ENCODE measurements around the gene VPS4A. TPM values are rescaled to one million over a fixed set of nuclear protein-coding genes. Genes with fewer than 3 reads are reported as not detected.

Gene VPS4A
- total and polyA plus RNA-seq, 4 donors = 13.3 to 15.7 (median 14.5) TPM

- H3K9me3 ChIP-seq (ENCODE audit: control insufficient read depth in 4 of 4, low read length in 3 of 4) = no peaks in the 10 kb centered on the region
- TF ChIP-seq RAD21 (IDR thresholded peaks at IDR 0.05) (peak in 1 of 2 donors; percentile 14), SP1 (IDR thresholded peaks at IDR 0.05) (no peak)
- peaks cover 2 to 34% (median 25%) of the 10 kb centered on the region in 4 donors for H3K36me3 ChIP-seq (ENCODE audit: control insufficient read depth in 4 of 4, insufficient read depth in 3 of 4, low read depth in 1 of 4, low read length in 3 of 4)
- no peak for DNase-seq (ENCODE audit: low spot score)
- no peak overlapping the region for H3K27ac ChIP-seq (ENCODE audit: low read depth in 1 of 2, low read length in 2 of 2)
- H3K4me3 ChIP-seq (ENCODE audit: low read depth in 1 of 3, low read length in 3 of 3) = no peak overlapping the region
- no peaks in the 10 kb centered on the region for H3K27me3 ChIP-seq (ENCODE audit: control insufficient read depth in 4 of 4, insufficient read depth in 4 of 4, low read length in 3 of 4)
- peaks cover 0 to 14% (median 10%) of the 10 kb centered on the region in 4 donors for H3K4me1 ChIP-seq (ENCODE audit: control insufficient read depth in 4 of 4, insufficient read depth in 4 of 4, low read length in 3 of 4)
- 73% methylated on average over 1 of the region's 1 CpG for WGBS
- H3K9ac ChIP-seq (ENCODE audit: low read depth in 1 of 2, low read length in 2 of 2) = no peak overlapping the region
Measured at GRCh38 chr16:69373019-69373418, 61.9 kb downstream of the VPS4A start.

Other genes with a start within 250 kb of the VPS4A start
- gene HAS3, start 205.7 kb upstream of the VPS4A start, total RNA-seq = under 1 TPM; 0.09 to 0.75 TPM
- gene HAS3, start 205.7 kb upstream of the VPS4A start, polyA plus RNA-seq = under 1 TPM; 0.19 to 0.32 TPM
- gene CHTF8, start 178.8 kb upstream of the VPS4A start, total RNA-seq = 10 to 100 TPM; 52.0 to 56.9 TPM
- gene CHTF8, start 178.8 kb upstream of the VPS4A start, polyA plus RNA-seq = 10 to 100 TPM; 15.2 to 51.1 TPM
- gene UTP4, start 178.7 kb upstream of the VPS4A start, total RNA-seq = 10 to 100 TPM; 11.3 to 13.8 TPM
- gene UTP4, start 178.7 kb upstream of the VPS4A start, polyA plus RNA-seq = 10 to 100 TPM; 11.9 to 12.9 TPM
- 1 to 10 TPM; 5.6 to 7.8 TPM for gene SNTB2, start 124.2 kb upstream of the VPS4A start, total RNA-seq
- 1 to 10 TPM; 2.1 to 2.6 TPM for gene SNTB2, start 124.2 kb upstream of the VPS4A start, polyA plus RNA-seq
- 10 to 100 TPM; 16.8 to 31.3 TPM for gene PDF, start 19.2 kb downstream of the VPS4A start, total RNA-seq
- gene PDF, start 19.2 kb downstream of the VPS4A start, polyA plus RNA-seq = 10 to 100 TPM; 22.2 to 24.0 TPM
- 10 to 100 TPM; 28.8 to 37.4 TPM for gene COG8, start 28.2 kb downstream of the VPS4A start, total RNA-seq
- 10 to 100 TPM; 11.2 to 19.6 TPM for gene COG8, start 28.2 kb downstream of the VPS4A start, polyA plus RNA-seq
- gene NIP7, start 28.4 kb downstream of the VPS4A start, total RNA-seq = 10 to 100 TPM; 11.7 to 14.0 TPM
- 10 to 100 TPM in 1 of 2 donors, 1 to 10 TPM in 1; 7.4 to 10.5 TPM for gene NIP7, start 28.4 kb downstream of the VPS4A start, polyA plus RNA-seq
- 10 to 100 TPM; 10.6 to 46.2 TPM for gene TMED6, start 40.4 kb downstream of the VPS4A start, total RNA-seq
- 10 to 100 TPM in 1 of 2 donors, under 1 TPM in 1; 0.18 to 11.4 TPM for gene TMED6, start 40.4 kb downstream of the VPS4A start, polyA plus RNA-seq
- 10 to 100 TPM in 1 of 2 donors, 1 to 10 TPM in 1; 8.5 to 11.3 TPM for gene TERF2, start 74.7 kb downstream of the VPS4A start, total RNA-seq
- gene TERF2, start 74.7 kb downstream of the VPS4A start, polyA plus RNA-seq = 1 to 10 TPM; 5.2 to 7.7 TPM
- 10 to 100 TPM; 50.8 to 86.3 TPM for gene CYB5B, start 113.3 kb downstream of the VPS4A start, total RNA-seq
- gene CYB5B, start 113.3 kb downstream of the VPS4A start, polyA plus RNA-seq = 10 to 100 TPM; 38.7 to 40.8 TPM

All from liver (tissue), 9 donors.